GM18520 (cell line): ENCODE results near the gene CYTH1.

ENCODE experiments used
- ATAC-seq: cut with Tn5 transposase; IDR thresholded peaks from one replicate; pipeline ENCODE4 v1.9.1; 2021; ENCODE audit not compliant: unreplicated experiment

CYTH1 gene

GRCh38 chr17:78805301-78805700 lies 23.2 kb upstream of the CYTH1 start:
- no peak for ATAC-seq

GRCh38 chr17:78804777-78805176 lies 22.7 kb upstream of the CYTH1 start:
- ATAC-seq, result no peak

GRCh38 chr17:78803186-78803845 lies 21.2 kb upstream of the CYTH1 start:
- ATAC-seq, result no peak

GRCh38 chr17:78802459-78802858 lies 20.4 kb upstream of the CYTH1 start:
- no peak for ATAC-seq

- ATAC-seq, result no peak
Measured at GRCh38 chr17:78802008-78802407, 19.9 kb upstream of the CYTH1 start.

GRCh38 chr17:78800132-78800931 lies 18.3 kb upstream of the CYTH1 start:
- no peak for ATAC-seq

- ATAC-seq, result no peak
Measured at GRCh38 chr17:78798695-78799559, 16.9 kb upstream of the CYTH1 start.

- no peak for ATAC-seq
Measured at GRCh38 chr17:78797691-78798585, 15.9 kb upstream of the CYTH1 start.

- ATAC-seq, result no peak
Measured at GRCh38 chr17:78797213-78797612, 15.1 kb upstream of the CYTH1 start.

- no peak for ATAC-seq
Measured at GRCh38 chr17:78796517-78796900, 14.4 kb upstream of the CYTH1 start.

- ATAC-seq, result no peak
Measured at GRCh38 chr17:78795861-78796516, 13.9 kb upstream of the CYTH1 start.

- ATAC-seq, result no peak
Measured at GRCh38 chr17:78794864-78795640, 13.0 kb upstream of the CYTH1 start.

GRCh38 chr17:78794399-78794798 lies 12.3 kb upstream of the CYTH1 start:
- no peak for ATAC-seq

GRCh38 chr17:78793968-78794367 lies 11.9 kb upstream of the CYTH1 start:
- no peak for ATAC-seq

GRCh38 chr17:78793415-78793814 lies 11.3 kb upstream of the CYTH1 start:
- ATAC-seq, result no peak

- no peak for ATAC-seq
Measured at GRCh38 chr17:78791840-78792709, 10.0 kb upstream of the CYTH1 start.

GRCh38 chr17:78790552-78790951 lies 8.5 kb upstream of the CYTH1 start:
- no peak for ATAC-seq

- ATAC-seq, result no peak
Measured at GRCh38 chr17:78789663-78790181, 7.6 kb upstream of the CYTH1 start.
